GM12874 (cell line): ENCODE data around the gene LRRTM4.

ENCODE experiments used
- TF ChIP-seq, protein P1 (sequence below): IDR thresholded peaks from 2 replicates; pipeline ENCODE4 v1.5.1; 2011; ENCODE audit warnings: low read depth, mild to moderate bottlenecking, control low read depth, low read length, moderate library complexity; ENCODE audit not compliant: insufficient read depth

LRRTM4 gene

DNA sequence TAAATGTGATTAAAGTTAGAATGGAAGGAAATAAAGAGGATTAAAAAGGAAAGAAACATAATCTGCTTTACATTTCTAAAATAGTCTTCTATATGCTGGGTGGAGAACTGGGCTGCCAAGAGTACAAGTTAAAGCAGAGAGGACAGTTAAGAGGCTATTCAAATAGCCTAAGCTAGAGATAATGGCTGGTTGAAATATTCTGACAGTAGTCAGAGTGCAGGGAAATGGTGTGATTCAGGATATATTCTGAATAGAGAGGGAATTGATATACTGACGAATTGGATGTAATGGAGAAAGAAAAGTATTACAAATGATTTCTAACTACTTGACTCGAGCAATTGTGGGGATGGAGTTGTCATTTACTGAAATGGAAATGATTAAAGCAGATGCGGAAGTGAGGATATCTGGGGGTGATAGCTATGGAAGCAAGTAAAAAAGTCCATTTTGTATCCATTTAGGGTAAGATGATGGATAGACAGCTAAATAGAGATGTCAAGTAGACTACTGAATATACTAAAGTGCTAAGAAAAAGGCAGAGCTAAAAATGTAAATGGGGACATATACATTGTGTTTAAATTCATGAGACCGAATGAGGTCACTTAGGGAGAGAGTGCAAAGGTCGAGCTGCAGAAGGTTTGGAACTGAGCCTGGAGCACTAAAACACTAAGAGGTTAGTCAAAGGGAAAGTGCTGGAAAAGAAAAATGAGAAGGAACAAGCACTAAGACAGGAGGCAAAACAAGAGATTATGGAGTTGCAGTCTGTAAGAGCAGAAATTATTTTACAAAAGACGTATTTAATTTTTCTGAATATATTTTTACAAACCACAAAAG is 696.8 kb downstream of the LRRTM4 start:
- TF ChIP-seq, protein P1, sequence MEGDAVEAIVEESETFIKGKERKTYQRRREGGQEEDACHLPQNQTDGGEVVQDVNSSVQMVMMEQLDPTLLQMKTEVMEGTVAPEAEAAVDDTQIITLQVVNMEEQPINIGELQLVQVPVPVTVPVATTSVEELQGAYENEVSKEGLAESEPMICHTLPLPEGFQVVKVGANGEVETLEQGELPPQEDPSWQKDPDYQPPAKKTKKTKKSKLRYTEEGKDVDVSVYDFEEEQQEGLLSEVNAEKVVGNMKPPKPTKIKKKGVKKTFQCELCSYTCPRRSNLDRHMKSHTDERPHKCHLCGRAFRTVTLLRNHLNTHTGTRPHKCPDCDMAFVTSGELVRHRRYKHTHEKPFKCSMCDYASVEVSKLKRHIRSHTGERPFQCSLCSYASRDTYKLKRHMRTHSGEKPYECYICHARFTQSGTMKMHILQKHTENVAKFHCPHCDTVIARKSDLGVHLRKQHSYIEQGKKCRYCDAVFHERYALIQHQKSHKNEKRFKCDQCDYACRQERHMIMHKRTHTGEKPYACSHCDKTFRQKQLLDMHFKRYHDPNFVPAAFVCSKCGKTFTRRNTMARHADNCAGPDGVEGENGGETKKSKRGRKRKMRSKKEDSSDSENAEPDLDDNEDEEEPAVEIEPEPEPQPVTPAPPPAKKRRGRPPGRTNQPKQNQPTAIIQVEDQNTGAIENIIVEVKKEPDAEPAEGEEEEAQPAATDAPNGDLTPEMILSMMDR, result no peak

GRCh38 chr2:76821731-76822130 is 700.4 kb downstream of the LRRTM4 start:
- TF ChIP-seq, protein P1, result no peak

DNA sequence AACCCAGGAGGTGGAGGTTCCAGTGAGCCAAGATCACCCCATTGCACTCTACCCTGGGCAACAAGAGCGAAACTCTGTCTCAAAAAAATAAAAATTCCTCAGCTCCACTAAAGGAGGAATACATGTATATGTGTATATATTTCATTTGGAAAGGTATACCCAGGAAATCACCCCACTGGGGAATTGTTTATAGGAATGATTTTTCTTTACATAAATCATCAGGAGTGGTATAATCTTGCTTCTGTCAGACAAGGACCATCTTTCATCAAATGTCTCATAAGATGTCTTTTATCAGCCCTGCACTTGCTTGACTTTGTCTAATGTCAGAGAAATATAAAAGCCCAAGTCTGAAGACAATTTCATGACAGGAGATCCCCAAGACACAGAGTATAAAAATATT is 709.1 kb downstream of the LRRTM4 start:
- TF ChIP-seq, protein P1, result no peak

DNA sequence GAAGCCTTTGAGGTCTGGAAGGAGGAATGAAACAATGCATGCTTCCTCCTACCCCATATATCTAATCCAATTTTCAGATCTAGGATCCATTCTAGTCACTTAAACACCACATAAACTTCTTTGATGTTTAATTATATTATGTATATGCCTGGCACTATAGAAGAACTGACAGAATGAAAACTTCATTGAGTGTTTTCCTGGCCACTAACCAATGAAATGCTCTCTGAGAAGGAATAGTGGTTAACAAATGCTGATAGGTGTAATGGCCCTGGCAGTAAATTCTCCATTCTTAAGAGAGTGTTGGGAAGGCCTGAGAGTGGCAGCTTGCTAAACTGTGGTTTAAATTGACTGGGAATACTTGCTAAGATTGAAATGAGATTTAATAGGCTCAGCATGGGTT is 710.0 kb downstream of the LRRTM4 start:
- TF ChIP-seq, protein P1, result no peak

DNA sequence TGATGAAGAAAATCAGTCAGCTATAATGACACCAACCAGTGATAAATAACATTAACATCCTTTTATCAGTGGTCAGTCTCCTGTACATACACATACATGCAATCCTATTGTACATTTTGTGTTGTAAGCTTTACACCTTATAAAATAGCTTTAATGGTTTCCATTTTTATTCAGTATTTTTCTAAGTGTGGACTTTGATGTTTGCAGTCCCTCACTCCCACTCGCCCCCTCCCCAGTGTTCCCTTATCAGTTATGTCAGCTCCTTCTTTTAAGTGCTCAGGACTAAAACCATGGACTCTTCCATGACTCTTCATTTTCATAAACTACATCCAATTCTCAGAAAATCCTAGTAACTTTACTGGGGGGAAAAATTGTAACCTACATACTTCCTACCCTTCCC is 713.0 kb downstream of the LRRTM4 start:
- TF ChIP-seq, protein P1, result no peak

- TF ChIP-seq, protein P1, result no peak
These were observed 713.4 kb downstream of the LRRTM4 start for GRCh38 chr2:76808732-76809131.

- TF ChIP-seq, protein P1, result no peak
These were observed 728.4 kb downstream of the LRRTM4 start for GRCh38 chr2:76793647-76794334.
